Amygdala (tissue), 56 donors: ENCODE data around the gene SCN4B.
A peak's percentile ranks its signal among the peaks of the same experiment; 100 is the strongest.

ENCODE experiments used
- DNase-seq, 56 donors: peaks; one replicate each; lab custom pipeline; 2025; lab: John Stamatoyannopoulos, UW

The SCN4B gene

GRCh38 chr11:118175031-118175992 is 22.7 kb upstream of the SCN4B start:
- peak in 5 of 56 donors; percentile 11 to 43 (median 35) for DNase-seq

- no peak for DNase-seq
These were observed 21.5 kb upstream of the SCN4B start for GRCh38 chr11:118174006-118174567.

GRCh38 chr11:118172356-118172755 is 19.7 kb upstream of the SCN4B start:
- no peak for DNase-seq

DNA sequence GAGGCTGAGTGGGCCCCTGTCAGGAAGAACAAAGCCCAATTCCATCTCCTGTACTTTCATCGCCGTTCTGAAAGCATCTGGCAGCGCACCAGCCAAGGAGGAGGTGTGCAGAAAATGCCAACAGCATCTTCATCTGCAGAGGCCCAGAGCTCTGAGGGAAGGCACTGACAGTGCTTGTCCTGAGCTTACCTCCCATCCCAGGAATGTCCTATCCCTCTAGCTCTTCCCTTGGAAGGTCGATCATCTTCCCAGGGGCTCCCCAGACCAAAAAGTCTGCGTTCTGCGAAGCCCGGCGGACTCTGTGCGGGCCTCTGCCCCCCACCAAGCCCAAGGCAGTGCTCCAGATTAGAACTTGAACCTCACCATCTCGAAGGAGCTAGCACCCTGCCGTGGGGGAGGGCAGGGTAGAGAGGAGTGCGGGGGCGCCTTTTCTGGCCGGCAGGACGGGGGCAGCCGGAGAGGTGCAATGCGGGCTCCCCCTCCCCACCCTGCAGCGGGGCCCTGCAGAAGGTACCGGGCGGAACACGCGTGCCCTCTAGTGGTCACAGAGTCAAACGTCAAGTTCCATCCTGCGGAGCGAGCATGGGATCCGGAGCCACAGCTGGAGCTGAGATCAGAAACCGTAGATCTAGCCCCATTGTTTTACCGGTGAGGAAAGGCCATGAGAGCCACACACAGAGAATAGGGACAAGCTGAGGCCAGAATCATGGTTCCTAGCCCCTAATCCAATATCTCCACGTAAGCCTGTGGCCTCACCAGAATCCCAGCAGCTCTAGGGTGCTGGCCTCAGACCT is 18.8 kb upstream of the SCN4B start:
- peak in 53 of 56 donors; percentile 33 to 89 (median 73) for DNase-seq

DNA sequence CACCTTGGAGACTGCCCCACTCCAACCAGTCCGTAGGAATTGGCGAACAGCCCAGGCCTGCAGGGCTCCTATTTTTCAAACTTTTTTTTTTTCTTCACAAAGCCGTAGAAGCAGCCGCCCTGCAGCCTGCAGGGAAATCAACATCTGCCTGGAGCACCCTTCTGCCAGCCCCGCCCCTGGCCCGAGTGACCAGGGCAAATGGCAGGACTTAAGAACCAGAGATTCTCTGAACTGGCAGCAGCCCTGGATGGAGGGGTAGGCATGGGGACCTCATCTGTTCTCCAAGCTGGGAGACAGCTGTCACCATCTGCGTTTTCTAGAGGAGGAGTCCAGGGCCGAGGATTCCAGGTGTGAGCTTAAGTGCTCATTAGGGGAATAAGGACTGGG is 18.3 kb upstream of the SCN4B start:
- DNase-seq, result no peak

DNA sequence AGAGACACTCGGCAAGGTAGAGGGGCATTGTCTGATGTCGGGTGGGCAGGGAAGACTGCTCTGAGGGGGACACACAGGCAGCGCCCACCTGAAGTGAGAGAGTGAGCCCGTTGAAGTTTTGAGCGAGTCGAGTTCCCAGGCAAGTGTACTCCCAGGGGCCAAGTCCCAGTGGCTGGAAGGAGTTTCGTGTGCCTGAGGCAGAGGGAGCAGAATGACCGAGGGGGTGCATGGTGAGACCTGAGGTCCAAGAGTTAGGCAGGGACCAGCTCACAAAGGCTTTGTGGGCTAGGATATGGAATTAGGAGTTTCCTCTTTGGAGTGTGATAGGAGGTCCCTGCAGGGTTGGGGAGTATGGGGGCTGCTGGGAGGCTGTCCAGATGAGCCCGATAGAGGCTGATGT is 17.6 kb upstream of the SCN4B start:
- DNase-seq, result no peak

DNA sequence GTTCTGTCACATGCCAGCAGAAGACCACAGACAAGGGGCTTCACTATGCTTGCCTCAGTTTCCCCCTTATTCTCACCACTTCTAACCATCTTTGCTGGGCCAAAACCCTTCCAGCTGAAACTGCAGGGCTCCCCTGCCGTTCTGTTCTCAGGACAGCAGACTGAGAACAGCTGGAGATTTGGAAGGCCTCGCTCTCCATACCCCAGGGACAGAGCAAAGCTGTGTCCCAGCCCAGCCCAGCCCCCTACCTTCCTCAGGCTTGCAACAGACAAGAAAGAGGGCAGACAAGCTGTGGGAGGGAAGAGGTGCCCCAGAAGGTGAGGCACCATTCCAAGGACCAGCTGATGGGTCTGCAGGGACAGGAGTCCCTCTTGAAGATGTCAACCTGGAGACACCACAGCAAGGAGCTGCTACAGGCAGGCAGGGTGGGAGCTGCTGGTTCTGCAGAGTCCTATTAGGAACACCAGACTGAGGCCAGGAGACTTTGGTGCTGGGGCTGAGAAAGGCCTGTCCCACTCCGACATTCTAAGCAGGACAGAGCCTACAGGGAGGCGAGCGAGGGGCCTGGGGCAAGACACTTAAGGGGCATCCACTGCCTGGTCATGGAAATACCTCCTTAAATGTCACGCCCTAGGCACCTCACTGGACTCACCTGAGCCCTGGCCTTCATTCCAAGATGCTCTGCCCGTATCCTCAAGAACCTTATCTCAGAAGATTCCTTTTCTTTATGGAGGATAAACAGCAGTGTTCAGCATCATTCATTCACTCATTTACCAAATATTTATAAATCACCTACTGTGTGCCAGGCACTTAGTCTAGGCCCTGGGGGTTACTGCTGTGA is 16.9 kb upstream of the SCN4B start:
- DNase-seq, result no peak

DNA sequence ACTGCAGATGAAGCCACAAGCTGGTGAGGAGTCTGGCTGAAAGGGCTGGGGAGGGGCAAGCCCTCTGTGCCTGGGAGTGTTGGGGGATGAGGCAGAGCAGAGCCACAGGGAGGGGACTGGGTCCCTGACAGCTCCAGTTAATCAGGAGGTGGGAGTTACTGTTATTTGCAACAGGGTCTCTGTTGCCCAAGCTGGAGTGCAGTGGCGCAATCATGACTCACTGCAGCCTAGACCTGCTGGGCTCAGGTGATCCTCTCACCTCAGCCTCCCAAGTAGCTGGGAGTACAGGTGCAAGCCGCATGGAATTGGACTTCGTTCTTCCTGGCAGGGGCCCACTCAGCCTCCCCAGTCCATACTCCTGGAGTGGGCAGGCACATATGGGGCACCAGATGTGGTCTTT is 16.1 kb upstream of the SCN4B start:
- no peak for DNase-seq

DNA sequence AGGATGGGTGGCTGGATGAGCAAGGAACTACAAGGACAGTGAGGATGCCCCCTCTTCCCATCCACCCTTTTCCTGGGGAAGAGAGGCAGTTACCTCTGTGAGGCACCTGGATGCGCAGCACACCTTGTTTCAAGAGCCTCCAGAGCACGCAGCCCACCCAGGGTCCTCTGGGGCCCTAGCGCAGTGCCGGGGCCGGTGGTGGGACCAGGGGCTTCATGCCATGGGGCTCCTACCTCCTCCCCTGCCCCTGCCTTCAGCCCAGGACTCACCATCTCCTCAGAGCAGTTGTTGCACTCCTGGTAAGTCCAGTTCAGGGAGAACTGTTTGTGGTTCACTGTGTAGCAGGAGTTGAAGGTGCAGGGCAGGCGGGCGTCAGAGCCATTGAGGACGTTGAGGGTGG is 15.7 kb upstream of the SCN4B start:
- DNase-seq, result no peak

DNA sequence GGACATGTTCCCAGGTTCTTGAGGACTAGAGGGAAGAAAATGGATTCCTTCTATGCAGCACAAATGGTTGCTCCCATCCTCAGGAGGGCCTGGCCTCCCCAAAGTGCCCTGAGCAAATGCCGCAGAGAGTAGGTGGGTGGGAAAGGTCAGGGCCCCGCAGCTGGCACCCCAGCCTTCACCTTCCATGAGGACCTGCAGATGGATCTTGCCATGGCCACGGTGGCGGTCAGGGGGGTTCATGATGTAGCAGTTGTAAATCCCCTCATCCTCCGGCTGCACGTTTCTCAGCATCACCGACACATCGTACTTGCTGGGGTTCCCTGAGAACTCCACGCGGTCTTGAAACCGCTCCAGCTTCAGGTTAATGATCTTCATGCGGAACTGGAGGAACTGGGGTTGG is 15.3 kb upstream of the SCN4B start:
- no peak for DNase-seq

DNA sequence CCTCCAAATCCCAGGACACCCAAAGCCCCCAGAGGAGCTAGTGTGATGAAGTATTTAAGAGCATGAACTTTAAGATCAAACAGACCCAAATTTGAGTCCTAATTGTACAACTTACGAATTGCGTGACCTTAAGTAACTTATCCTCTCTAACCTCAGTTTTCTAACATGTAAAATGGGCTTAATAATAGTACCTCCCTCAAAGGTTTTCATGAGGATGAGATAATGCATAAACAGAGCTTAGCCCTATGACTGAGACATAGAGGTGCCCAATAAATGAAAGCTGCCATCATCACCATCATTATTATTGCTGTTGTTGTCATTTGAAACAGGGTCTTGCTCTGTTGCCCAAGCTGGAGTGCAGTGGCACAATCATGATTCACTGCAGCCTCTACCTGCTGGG is 14.6 kb upstream of the SCN4B start:
- DNase-seq, result no peak

GRCh38 chr11:118166641-118167040 is 14.0 kb upstream of the SCN4B start:
- DNase-seq, result no peak

- no peak for DNase-seq
These were observed 12.3 kb upstream of the SCN4B start for GRCh38 chr11:118164885-118165284.

DNA sequence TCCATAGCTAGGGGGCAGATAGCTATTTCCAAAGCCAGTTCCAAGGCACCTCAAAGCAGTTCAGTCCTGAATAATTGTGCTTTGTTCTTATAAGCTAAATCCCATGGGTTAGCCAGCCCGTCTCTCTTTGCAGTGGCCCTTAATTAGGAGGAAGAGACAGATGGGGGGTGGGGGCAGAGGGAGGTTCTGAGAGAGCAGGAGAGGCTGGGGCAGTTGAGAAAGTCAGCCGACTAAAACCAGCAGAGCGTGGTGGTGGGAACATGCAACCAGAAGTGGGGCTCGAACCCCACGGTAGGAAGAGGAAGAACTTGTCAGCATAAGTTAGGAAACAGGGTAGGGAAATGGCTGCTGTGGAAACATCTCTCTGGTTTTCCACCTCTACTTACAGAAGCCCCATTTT is 10.9 kb upstream of the SCN4B start:
- no peak for DNase-seq

DNA sequence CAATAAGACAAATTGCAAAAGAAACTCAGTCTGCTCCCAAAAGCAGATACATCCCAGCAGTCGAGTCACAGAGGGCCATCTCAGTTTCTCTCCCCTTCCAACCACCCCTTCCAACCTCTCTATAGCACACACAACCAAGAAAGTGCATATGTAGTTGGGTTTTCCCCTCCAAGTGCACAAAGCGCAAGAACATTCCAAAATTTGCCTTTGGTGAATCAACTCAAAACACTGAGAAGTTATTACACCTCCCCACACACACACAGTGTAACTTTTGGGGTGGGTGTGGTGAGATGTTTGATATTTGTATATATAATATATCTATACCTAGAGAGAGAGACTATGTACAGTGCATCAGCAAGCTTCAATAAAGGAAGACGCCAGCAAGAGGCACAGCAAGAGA is 10.2 kb upstream of the SCN4B start:
- no peak for DNase-seq

- no peak for DNase-seq
These were observed 9.2 kb upstream of the SCN4B start for GRCh38 chr11:118161786-118162185.

- no peak for DNase-seq
These were observed 4.7 kb upstream of the SCN4B start for GRCh38 chr11:118157186-118157895.

DNA sequence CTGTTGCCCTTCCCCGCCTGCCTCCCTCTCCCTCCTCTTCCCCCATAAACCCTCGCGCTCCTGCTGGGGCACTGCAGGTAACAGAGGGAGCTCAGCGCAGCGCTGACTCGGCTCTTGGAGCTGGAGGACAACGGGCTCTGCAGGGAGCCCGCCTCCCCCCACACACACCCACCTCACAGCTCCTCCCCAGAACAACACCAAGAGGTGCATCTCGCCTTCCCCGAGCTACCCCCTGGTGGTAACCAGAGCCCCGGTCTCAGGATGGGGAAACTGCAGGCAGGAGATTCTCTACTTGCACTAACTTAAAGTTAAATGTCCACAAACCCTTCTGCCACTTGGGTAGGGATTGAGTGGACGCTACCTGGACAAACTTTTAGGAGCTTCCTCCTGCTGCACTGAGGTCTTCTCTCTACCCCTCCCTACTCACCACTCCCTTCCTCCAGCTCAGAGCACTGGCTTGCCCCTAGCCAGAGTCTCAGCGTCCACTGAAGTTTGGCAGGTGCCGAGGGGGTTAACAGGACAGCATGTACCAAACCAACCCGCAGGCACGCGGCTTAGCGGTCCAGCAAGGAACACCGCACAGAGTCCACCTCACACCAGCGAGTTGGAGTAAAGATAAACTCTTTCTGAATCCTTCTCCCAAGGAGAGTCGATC is 4.0 kb upstream of the SCN4B start:
- DNase-seq, result peak in 1 of 56 donors; percentile 8
